Adrenal gland (tissue), 5 donors: Measurements from ENCODE around the gene DEAF1.

ENCODE experiments used
- POLR2A ChIP-seq, 2 donors: fragments of 450-650 bp; IDR thresholded peaks; one replicate each; pipeline ENCODE4 v1.6.1; 2017; ENCODE audit warnings: antibody characterized with exemption in 2 of 2, mild to moderate bottlenecking in 2 of 2, moderate library complexity in 1 of 2
- TF ChIP-seq, protein P1 (sequence below), 6 experiments: fragments of 450-650 bp in 4 of 6; fragments of 200-600 bp in 2 of 6; sonication (generic) in 1 of 6; IDR thresholded peaks; 1 replicate in 5 of 6; 2 replicates in 1 of 6; pipeline versions ENCODE4 v1.5.1 to v1.8.0; 2016 to 2021; ENCODE audit warnings: antibody characterized with exemption in 6 of 6, mild to moderate bottlenecking in 2 of 6, moderate library complexity in 1 of 6
- donor health status: DM: no; HTN: no; CAD: no.

DNA sequence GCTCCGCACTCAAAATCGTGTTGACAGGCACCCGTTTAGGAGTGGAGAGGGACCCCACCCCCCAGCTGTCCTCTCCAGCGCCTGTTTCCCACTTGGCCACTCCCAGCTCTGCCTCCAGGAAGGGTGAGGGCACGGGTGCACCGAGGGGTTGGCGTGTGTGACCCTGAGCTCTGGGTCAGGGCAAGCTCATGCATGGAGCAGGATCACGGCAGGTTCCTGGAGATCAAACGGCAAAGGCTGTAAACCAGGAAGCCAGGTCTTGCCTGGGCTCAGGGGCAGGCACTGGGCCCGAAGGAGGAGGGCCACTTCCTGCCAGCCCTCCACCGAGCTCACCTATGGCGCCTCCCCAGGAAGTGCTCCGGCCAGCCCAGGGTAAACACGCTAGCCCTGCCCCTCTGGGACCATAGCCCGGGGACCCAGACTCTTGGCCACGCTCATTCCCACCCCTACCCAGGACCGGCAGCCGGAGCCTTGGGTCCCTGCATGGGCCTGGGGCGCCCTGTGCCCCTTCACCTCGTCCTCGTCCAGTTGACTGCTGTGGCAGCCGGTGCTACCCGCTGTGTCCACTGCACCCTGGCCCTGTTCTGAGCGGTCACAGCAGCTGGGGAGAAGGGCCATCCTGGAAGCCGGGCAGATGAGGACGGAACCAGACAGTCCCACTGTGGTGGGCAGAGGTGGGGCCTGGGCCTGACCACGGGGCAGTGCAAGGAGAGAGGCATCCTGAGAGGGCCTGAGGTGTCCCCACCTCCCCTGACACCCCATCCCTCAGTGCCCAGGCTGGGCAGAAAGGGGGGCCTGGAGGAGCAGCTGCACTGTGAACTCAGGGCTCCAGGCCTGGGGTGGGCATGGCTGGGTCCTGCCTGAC, 10.0 kb upstream of the DEAF1 start:
- TF ChIP-seq, protein P1, sequence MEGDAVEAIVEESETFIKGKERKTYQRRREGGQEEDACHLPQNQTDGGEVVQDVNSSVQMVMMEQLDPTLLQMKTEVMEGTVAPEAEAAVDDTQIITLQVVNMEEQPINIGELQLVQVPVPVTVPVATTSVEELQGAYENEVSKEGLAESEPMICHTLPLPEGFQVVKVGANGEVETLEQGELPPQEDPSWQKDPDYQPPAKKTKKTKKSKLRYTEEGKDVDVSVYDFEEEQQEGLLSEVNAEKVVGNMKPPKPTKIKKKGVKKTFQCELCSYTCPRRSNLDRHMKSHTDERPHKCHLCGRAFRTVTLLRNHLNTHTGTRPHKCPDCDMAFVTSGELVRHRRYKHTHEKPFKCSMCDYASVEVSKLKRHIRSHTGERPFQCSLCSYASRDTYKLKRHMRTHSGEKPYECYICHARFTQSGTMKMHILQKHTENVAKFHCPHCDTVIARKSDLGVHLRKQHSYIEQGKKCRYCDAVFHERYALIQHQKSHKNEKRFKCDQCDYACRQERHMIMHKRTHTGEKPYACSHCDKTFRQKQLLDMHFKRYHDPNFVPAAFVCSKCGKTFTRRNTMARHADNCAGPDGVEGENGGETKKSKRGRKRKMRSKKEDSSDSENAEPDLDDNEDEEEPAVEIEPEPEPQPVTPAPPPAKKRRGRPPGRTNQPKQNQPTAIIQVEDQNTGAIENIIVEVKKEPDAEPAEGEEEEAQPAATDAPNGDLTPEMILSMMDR (IDR thresholded peaks at IDR 0.05) = no peak
- TF ChIP-seq POLR2A (IDR thresholded peaks at IDR 0.05) = no peak
